T-helper 1 cell treated with Interleukin-12 subunit alpha and Interleukin-12 subunit beta and Interleukin-4 antibody, amounts not matched to agents 30 μg/mL and 1 μg/mL, for 36 hours (primary cell): ENCODE measurements around the gene ARID1B.

ENCODE experiments used
- H3K27ac Mint-ChIP-seq: one replicate; pipeline ENCODE4 v1.8.0; 2021; ENCODE audit warnings: mild to moderate bottlenecking, mixed read lengths
- H3K27me3 Mint-ChIP-seq: one replicate; pipeline ENCODE4 v1.8.0; 2021; ENCODE audit warnings: low read depth, mixed read lengths
- H3K36me3 Mint-ChIP-seq: one replicate; pipeline ENCODE4 v1.8.0; 2021; ENCODE audit warnings: low read depth, mixed read lengths
- H3K4me1 Mint-ChIP-seq: one replicate; pipeline ENCODE4 v1.8.0; 2021; ENCODE audit warnings: low read depth, mixed read lengths
- H3K4me3 Mint-ChIP-seq: one replicate; pipeline ENCODE4 v1.8.0; 2021; ENCODE audit warnings: mild to moderate bottlenecking, moderate library complexity, mixed read lengths
- H3K9me3 Mint-ChIP-seq: one replicate; pipeline ENCODE4 v1.8.0; 2021; ENCODE audit warnings: mixed read lengths

The ARID1B gene

GRCh38 chr6:157119502-157120027 is 342.4 kb downstream of the ARID1B start:
- peaks cover 3% of the 10 kb centered on the region for H3K36me3 Mint-ChIP-seq
- H3K9me3 Mint-ChIP-seq = no peaks in the 10 kb centered on the region
- peaks cover 6% of the 10 kb centered on the region for H3K4me1 Mint-ChIP-seq
- H3K4me3 Mint-ChIP-seq = no peak overlapping the region
- H3K27me3 Mint-ChIP-seq = no peaks in the 10 kb centered on the region
- no peak overlapping the region for H3K27ac Mint-ChIP-seq

- H3K27me3 Mint-ChIP-seq = no peaks in the 10 kb centered on the region
- H3K27ac Mint-ChIP-seq = no peak overlapping the region
- no peaks in the 10 kb centered on the region for H3K36me3 Mint-ChIP-seq
- H3K9me3 Mint-ChIP-seq = no peaks in the 10 kb centered on the region
- peaks cover 8% of the 10 kb centered on the region for H3K4me1 Mint-ChIP-seq
- H3K4me3 Mint-ChIP-seq = no peak overlapping the region
Measured at GRCh38 chr6:157120534-157121232, 343.5 kb downstream of the ARID1B start.

- H3K9me3 Mint-ChIP-seq = no peaks in the 10 kb centered on the region
- H3K27me3 Mint-ChIP-seq = no peaks in the 10 kb centered on the region
- H3K27ac Mint-ChIP-seq = no peak overlapping the region
Measured at GRCh38 chr6:157121897-157122296, 344.7 kb downstream of the ARID1B start.

GRCh38 chr6:157123234-157123633 is 346.1 kb downstream of the ARID1B start:
- Mint-ChIP-seq H3K9me3 (no peaks in the 10 kb centered on the region), H3K4me1 (peaks cover 8% of the 10 kb centered on the region), H3K4me3 (no peak overlapping the region), H3K36me3 (peaks cover under 1% of the 10 kb centered on the region), H3K27me3 (no peaks in the 10 kb centered on the region), H3K27ac (no peak overlapping the region)

More at GRCh38 chr6:157121897-157122296, 344.7 kb downstream of the ARID1B start:
- Mint-ChIP-seq H3K36me3 (no peaks in the 10 kb centered on the region), H3K4me1 (peaks cover 8% of the 10 kb centered on the region), H3K4me3 (no peak overlapping the region)

GRCh38 chr6:157124485-157125254 is 347.5 kb downstream of the ARID1B start:
- Mint-ChIP-seq H3K9me3 (no peaks in the 10 kb centered on the region), H3K4me3 (no peak overlapping the region), H3K27ac (no peak overlapping the region), H3K27me3 (no peaks in the 10 kb centered on the region), H3K36me3 (peaks cover 4% of the 10 kb centered on the region), H3K4me1 (peaks cover 8% of the 10 kb centered on the region)

GRCh38 chr6:157125531-157125930 is 348.4 kb downstream of the ARID1B start:
- Mint-ChIP-seq H3K9me3 (no peaks in the 10 kb centered on the region), H3K4me3 (no peak overlapping the region), H3K36me3 (peaks cover 4% of the 10 kb centered on the region), H3K4me1 (peaks cover 8% of the 10 kb centered on the region), H3K27ac (no peak overlapping the region), H3K27me3 (no peaks in the 10 kb centered on the region)

DNA sequence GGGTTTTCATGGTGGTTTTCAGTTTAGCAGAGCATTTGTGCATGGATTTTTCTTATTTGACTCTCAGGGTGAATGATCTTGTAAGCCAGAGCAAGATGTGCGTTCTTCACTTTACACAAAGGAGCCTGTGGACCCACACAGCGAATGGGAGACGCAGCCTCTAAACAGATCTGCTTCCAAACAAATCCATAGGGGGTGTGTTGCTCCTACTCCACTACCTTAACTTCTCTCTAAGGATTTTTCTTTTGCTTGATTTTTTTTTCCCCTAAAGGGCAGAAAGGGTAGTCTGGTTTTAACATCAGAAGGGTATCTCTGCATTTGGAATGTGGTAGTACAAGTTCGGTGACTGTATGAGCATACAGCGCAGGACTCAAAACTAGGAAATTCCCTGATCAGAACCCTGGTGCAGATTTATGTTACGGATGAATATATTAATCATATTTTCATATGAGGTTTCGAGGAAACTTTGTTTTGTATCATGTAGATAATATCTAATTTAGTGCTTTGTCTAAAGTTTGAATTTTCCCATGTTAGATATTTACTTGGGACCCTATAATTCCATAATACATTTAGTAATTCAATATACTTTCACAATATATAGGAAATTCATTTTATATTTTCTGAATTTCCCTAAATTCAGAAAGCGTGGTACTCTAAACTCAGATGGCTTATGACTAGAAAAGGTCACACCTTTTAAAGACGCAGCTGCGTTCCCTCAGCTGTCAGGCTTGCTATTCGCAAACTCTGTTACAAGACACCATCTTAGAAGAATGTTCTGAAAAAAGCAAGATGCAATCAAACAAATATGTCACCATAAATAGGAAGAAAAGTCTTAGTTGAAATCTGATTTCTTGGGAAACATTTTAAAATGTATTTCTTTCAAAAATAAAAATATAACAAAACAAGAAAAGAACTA is 349.3 kb downstream of the ARID1B start:
- Mint-ChIP-seq H3K4me1 (peaks cover 6% of the 10 kb centered on the region), H3K9me3 (no peaks in the 10 kb centered on the region), H3K27ac (no peak overlapping the region), H3K4me3 (no peak overlapping the region), H3K27me3 (no peaks in the 10 kb centered on the region), H3K36me3 (peaks cover 9% of the 10 kb centered on the region)

- H3K4me3 Mint-ChIP-seq = no peak overlapping the region
- H3K9me3 Mint-ChIP-seq = no peaks in the 10 kb centered on the region
- no peaks in the 10 kb centered on the region for H3K27me3 Mint-ChIP-seq
- peaks cover 6% of the 10 kb centered on the region for H3K4me1 Mint-ChIP-seq
- peaks cover 10% of the 10 kb centered on the region for H3K36me3 Mint-ChIP-seq
- H3K27ac Mint-ChIP-seq = no peak overlapping the region
Measured at GRCh38 chr6:157128235-157128775, 351.1 kb downstream of the ARID1B start.

GRCh38 chr6:157131250-157131649 is 354.1 kb downstream of the ARID1B start:
- no peak overlapping the region for H3K4me3 Mint-ChIP-seq
- no peak overlapping the region for H3K27ac Mint-ChIP-seq
- H3K4me1 Mint-ChIP-seq = peaks cover 10% of the 10 kb centered on the region
- peaks cover 19% of the 10 kb centered on the region for H3K36me3 Mint-ChIP-seq
- H3K9me3 Mint-ChIP-seq = no peaks in the 10 kb centered on the region
- H3K27me3 Mint-ChIP-seq = no peaks in the 10 kb centered on the region

DNA sequence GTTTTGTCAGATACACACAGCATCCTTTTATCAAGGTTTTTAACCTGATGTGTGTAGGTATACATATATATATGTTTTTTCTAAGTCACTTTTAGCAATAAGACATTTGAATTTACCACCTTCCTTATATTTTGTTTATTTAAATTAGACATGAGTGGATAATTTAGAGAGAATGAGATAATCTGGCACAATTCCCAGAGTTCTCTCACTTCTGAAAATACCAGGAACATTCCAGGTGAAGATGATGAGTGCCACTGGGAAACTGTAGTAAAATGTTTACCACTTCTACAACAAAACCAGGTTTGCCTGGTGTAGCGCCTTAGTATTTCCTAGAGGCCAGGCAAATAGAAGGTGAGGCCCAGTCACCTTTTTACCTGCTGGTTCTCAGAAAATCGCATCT is 356.7 kb downstream of the ARID1B start:
- no peaks in the 10 kb centered on the region for H3K27me3 Mint-ChIP-seq
- no peak overlapping the region for H3K27ac Mint-ChIP-seq
- H3K4me3 Mint-ChIP-seq = no peak overlapping the region
- H3K36me3 Mint-ChIP-seq = peaks cover 21% of the 10 kb centered on the region
- no peaks in the 10 kb centered on the region for H3K9me3 Mint-ChIP-seq
- peaks cover 10% of the 10 kb centered on the region for H3K4me1 Mint-ChIP-seq

- H3K27me3 Mint-ChIP-seq = no peaks in the 10 kb centered on the region
- H3K27ac Mint-ChIP-seq = no peak overlapping the region
- H3K4me3 Mint-ChIP-seq = no peak overlapping the region
- H3K9me3 Mint-ChIP-seq = no peaks in the 10 kb centered on the region
- peaks cover 21% of the 10 kb centered on the region for H3K36me3 Mint-ChIP-seq
- peaks cover 10% of the 10 kb centered on the region for H3K4me1 Mint-ChIP-seq
Measured at GRCh38 chr6:157134402-157135047, 357.3 kb downstream of the ARID1B start.

DNA sequence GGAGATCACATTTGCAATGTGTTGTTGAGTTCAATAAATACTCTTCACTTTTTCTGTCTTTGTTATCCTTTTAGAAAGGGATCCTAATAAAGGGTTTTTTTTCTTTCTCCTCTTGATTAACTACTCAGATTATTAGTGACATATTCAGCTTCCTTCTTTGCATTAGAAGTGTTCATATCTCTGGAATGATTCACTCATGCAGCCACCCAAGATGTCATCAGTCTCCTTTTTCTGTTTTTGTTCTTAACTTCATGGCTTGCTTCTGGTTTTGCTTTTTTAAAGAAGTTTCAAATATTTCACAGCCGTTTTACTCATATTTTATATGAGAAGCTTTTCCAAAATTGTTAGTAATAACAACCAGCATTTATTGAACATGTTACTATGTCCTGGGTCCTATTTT is 358.5 kb downstream of the ARID1B start:
- H3K9me3 Mint-ChIP-seq = no peaks in the 10 kb centered on the region
- H3K27me3 Mint-ChIP-seq = no peaks in the 10 kb centered on the region
- H3K4me1 Mint-ChIP-seq = peaks cover 10% of the 10 kb centered on the region
- peaks cover 22% of the 10 kb centered on the region for H3K36me3 Mint-ChIP-seq
- no peak overlapping the region for H3K4me3 Mint-ChIP-seq
- H3K27ac Mint-ChIP-seq = no peak overlapping the region

GRCh38 chr6:157137501-157137900 is 360.3 kb downstream of the ARID1B start:
- H3K36me3 Mint-ChIP-seq = peaks cover 17% of the 10 kb centered on the region

More at GRCh38 chr6:157137501-157137900, 360.3 kb downstream of the ARID1B start:
- Mint-ChIP-seq H3K9me3 (no peaks in the 10 kb centered on the region), H3K27me3 (no peaks in the 10 kb centered on the region), H3K4me1 (peaks cover 6% of the 10 kb centered on the region), H3K27ac (no peak overlapping the region), H3K4me3 (no peak overlapping the region)
